ENCODE data around the gene TP63.

The TP63 gene

GRCh38 chr3:189625572-189625971 lies 5.6 kb upstream of the TP63 start:
- H3F3A ChIP-seq (ENCODE audit: insufficient read depth, low read length), result no peaks in the 10 kb centered on the region
- H3K79me2 ChIP-seq (ENCODE audit: insufficient read depth, low read length), result no peaks in the 10 kb centered on the region
- no peaks in the 10 kb centered on the region for H3K9me2 ChIP-seq (ENCODE audit: low read depth, low read length)
- no peak overlapping the region for H3K9ac ChIP-seq (ENCODE audit: low read length)
- peaks cover 31% of the 10 kb centered on the region for H3K4me1 ChIP-seq (ENCODE audit: insufficient read depth, low read length, severe bottlenecking)
- no peak overlapping the region for H2AFZ ChIP-seq (ENCODE audit: low read length)
- H3K27ac ChIP-seq (ENCODE audit: low read depth, low read length, poor library complexity, severe bottlenecking), result no peak overlapping the region
- no peaks in the 10 kb centered on the region for H3K9me3 ChIP-seq (ENCODE audit: low read length)
- H3K27me3 ChIP-seq (ENCODE audit: insufficient read depth, low read length), result no peaks in the 10 kb centered on the region
- no peaks in the 10 kb centered on the region for H3K36me3 ChIP-seq (ENCODE audit: insufficient read depth, low read length)
- no peak overlapping the region for H3K4me3 ChIP-seq (ENCODE audit: low read depth, low read length, poor library complexity, severe bottlenecking)
- H3K4me2 ChIP-seq (ENCODE audit: low read length), result no peak overlapping the region
- no peaks in the 10 kb centered on the region for H4K20me1 ChIP-seq (ENCODE audit: insufficient read depth, low read length)
- no peak for TF ChIP-seq EZH2 (IDR thresholded peaks at IDR 0.05; ENCODE audit: borderline replicate concordance, low read length)
- no peak for TF ChIP-seq CTCF (IDR thresholded peaks at IDR 0.05; ENCODE audit: low read length)

GRCh38 chr3:189626286-189626685 lies 4.9 kb upstream of the TP63 start:
- Histone ChIP-seq H3K4me3 (ENCODE audit: low read depth, low read length, poor library complexity, severe bottlenecking) (no peak overlapping the region), H3K27ac (ENCODE audit: low read depth, low read length, poor library complexity, severe bottlenecking) (peak overlapping the region; percentile 19), H3K4me2 (ENCODE audit: low read length) (no peak overlapping the region; the same call in 1 of the 2 replicates), H2AFZ (ENCODE audit: low read length) (no peak overlapping the region), H3F3A (ENCODE audit: insufficient read depth, low read length) (no peaks in the 10 kb centered on the region), H3K9me2 (ENCODE audit: low read depth, low read length) (no peaks in the 10 kb centered on the region), H3K27me3 (ENCODE audit: insufficient read depth, low read length) (no peaks in the 10 kb centered on the region), H3K79me2 (ENCODE audit: insufficient read depth, low read length) (no peaks in the 10 kb centered on the region), H3K9ac (ENCODE audit: low read length) (no peak overlapping the region), H3K36me3 (ENCODE audit: insufficient read depth, low read length) (no peaks in the 10 kb centered on the region), H3K9me3 (ENCODE audit: low read length) (no peaks in the 10 kb centered on the region), H3K4me1 (ENCODE audit: insufficient read depth, low read length, severe bottlenecking) (peaks cover 31% of the 10 kb centered on the region), H4K20me1 (ENCODE audit: insufficient read depth, low read length) (no peaks in the 10 kb centered on the region)
- TF ChIP-seq EZH2 (IDR thresholded peaks at IDR 0.05; ENCODE audit: borderline replicate concordance, low read length), result no peak
- no peak for TF ChIP-seq CTCF (IDR thresholded peaks at IDR 0.05; ENCODE audit: low read length)

GRCh38 chr3:189629803-189630455 lies 1.3 kb upstream of the TP63 start:
- no peak overlapping the region for H2AFZ ChIP-seq (ENCODE audit: low read length)
- TF ChIP-seq EZH2 (IDR thresholded peaks at IDR 0.05; ENCODE audit: borderline replicate concordance, low read length) (no peak), CTCF (IDR thresholded peaks at IDR 0.05; ENCODE audit: low read length) (no peak)
- H3K9me3 ChIP-seq (ENCODE audit: low read length), result no peaks in the 10 kb centered on the region
- peaks cover 38% of the 10 kb centered on the region for H3K4me1 ChIP-seq (ENCODE audit: insufficient read depth, low read length, severe bottlenecking)
- no peak overlapping the region for H3K4me3 ChIP-seq (ENCODE audit: low read depth, low read length, poor library complexity, severe bottlenecking)
- no peaks in the 10 kb centered on the region for H3K36me3 ChIP-seq (ENCODE audit: insufficient read depth, low read length)
- H3K79me2 ChIP-seq (ENCODE audit: insufficient read depth, low read length), result peaks cover 22% of the 10 kb centered on the region
- no peaks in the 10 kb centered on the region for H4K20me1 ChIP-seq (ENCODE audit: insufficient read depth, low read length)
- no peaks in the 10 kb centered on the region for H3K27me3 ChIP-seq (ENCODE audit: insufficient read depth, low read length)
- no peaks in the 10 kb centered on the region for H3F3A ChIP-seq (ENCODE audit: insufficient read depth, low read length)
- peak overlapping the region; percentile 32; the same call in 1 of the 2 replicates for H3K9ac ChIP-seq (ENCODE audit: low read length)
- peak overlapping the region; percentile 73 for H3K27ac ChIP-seq (ENCODE audit: low read depth, low read length, poor library complexity, severe bottlenecking)
- no peaks in the 10 kb centered on the region for H3K9me2 ChIP-seq (ENCODE audit: low read depth, low read length)
- peak overlapping the region; percentile 41; the same call in 1 of the 2 replicates for H3K4me2 ChIP-seq (ENCODE audit: low read length)
